A204.1 (cell line): ENCODE measurements around the gene KIAA0753.
A peak's percentile ranks its signal among the peaks of the same experiment; 100 is the strongest.
"Not testable (repeated sequence)": the region's sequence is repeated elsewhere in the genome, so short reads cannot be mapped to it uniquely, and the experiment has no call there.

Experiments used
- FAIRE-seq: peaks from 2 replicates; lab custom pipeline; 2012; peaks lifted over from hg19 to GRCh38; lab: Jason Lieb, UNC

The KIAA0753 gene

DNA sequence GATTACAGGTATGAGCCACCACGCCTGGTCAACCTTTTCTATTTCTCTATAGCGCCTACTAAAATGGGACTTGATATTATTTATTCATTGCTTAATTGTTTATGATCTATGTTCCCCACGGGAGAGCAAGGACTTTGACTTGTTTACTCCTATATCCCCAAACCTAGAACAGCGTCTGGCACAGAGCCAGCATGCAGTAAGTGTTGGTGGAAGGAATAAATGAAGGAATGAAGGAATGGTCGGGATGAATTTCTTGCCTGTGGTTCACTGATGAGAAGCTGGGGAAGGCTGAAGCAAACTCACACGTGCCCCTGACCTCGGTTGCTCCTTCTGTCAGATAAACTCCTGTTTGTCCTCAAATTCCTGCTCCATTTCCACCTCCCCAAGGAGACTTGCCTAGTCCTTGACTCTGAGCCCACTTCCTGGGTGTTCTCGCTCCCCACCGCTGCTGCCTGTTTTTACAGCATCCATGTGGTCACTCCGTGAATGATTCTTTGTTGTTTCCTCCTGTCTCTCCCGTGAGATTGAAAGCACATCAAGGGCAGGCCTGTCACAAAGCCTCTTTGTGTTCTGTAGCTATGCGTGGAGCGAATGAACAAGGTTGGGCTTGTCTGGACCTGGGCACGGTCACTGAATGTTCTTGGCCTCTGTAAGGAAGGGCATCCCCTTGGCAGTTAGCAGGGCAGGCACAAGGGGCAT lies 28.4 kb upstream of the KIAA0753 start:
- no peak for FAIRE-seq

DNA sequence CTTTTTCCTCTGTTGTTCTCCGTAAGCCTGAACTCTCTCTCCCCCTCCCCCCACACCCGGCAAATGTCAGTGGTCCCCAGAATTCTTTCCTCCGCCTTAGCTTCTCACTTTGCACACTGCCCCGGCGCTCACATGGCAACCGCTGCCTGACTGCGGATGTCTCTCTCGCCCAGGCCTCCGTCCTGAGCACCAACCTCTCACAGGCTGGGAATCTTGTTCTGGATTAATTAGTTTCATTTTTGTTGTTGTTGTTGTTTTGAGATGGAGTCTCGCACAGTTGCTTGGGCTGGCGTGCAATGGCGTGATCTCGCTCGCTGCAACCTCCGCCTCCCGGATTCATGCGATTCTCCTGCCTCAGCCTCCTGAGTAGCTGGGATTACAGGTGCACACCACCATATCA lies 27.7 kb upstream of the KIAA0753 start:
- FAIRE-seq = no peak

DNA sequence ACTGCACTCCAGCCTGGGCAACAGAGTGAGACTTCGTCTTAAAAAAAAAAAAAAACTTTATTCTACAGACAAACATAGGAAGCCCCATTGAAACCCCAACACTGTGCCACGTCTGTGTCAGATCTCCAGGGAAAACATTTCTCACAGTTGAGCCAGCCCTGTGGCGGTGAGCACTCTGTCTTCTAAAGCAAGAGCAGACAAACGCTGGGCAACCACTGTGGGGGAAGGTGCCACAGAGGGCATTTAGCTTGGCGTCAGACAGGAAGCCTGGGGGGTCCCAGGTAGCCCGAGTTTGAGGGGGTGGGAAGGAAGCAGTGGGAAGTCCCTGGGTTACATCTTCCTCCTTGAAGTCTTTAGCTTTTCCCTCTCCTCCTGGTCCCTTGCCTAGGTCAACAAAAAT lies 27.0 kb upstream of the KIAA0753 start:
- no peak for FAIRE-seq

DNA sequence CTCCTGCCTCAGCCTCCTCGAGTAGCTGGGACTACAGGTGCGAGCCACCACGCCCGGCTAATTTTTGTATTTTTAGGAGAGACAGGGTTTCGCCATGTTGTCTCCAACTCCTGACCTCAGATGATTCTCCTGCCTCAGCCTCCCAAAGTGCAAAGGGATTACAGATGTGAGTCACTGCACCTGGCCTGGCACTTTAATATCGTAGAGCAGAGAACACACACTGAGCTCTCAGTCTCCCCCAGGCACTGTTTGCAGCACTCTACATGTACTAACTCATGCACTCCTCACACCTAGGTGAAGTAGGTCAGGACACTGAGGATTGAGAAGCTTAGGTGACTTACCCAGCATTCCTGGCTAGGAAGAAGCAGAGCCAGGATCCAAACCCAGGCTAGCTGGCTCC lies 26.0 kb upstream of the KIAA0753 start:
- FAIRE-seq = no peak

DNA sequence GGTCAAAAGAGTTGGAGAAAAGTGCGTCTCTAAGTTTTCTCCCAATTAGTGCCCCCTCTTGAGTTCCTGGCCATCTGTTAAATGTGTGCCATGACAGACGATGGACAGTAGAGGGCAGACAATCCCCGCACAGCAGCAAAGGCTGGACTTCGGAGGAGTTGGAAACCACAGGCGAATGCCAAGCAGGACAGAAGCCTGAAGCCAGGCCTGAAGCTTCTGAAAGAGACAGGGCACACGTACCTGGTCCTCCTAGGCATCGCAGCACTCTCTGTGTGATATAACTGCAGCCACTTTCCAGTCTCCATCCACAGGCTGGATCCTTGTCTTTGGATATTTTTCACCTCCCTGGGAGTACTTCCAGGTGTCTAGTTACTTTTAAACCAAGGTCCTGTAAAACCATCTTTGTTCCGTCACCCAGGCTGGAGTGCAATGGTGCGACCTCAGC lies 25.6 kb upstream of the KIAA0753 start:
- FAIRE-seq = no peak

DNA sequence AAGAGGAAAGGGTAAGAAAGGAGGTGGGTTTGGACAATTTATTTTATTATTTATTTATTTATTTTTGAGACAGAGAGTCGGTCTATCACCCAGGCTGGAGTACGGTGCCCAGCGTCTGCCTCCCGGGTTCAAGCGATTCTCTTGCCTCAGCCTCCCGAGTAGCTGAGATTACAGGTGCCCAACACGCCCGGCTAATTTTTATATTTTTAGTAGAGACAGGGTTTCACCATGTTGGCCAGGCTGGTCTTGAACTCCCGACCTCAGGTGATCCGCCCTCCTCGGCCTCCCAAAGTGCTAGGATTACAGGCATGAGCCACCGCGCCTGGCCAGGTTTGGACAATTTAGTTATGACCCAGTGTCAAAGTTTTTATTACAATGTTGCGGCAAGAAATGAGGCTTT lies 22.7 kb upstream of the KIAA0753 start:
- not testable (repeated sequence) for FAIRE-seq

DNA sequence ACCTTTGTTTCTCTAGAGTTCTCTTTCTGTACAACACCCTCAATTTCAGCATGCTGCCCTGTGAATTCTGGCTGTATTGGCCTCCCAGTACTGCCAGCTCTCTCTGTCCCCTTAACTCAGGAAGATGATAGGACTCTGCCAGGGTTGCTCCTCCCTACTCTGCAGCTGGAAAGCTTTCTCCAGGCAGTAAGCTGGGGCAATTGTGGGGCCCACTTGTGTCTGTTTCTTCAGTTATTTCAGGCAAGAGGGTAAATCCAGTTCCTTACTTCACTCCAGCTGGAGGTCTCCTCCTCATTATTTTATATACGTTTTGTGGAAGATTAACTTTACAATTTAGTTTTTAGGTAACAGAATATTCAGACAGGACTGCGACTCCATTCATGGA lies 20.9 kb upstream of the KIAA0753 start:
- FAIRE-seq = no peak

DNA sequence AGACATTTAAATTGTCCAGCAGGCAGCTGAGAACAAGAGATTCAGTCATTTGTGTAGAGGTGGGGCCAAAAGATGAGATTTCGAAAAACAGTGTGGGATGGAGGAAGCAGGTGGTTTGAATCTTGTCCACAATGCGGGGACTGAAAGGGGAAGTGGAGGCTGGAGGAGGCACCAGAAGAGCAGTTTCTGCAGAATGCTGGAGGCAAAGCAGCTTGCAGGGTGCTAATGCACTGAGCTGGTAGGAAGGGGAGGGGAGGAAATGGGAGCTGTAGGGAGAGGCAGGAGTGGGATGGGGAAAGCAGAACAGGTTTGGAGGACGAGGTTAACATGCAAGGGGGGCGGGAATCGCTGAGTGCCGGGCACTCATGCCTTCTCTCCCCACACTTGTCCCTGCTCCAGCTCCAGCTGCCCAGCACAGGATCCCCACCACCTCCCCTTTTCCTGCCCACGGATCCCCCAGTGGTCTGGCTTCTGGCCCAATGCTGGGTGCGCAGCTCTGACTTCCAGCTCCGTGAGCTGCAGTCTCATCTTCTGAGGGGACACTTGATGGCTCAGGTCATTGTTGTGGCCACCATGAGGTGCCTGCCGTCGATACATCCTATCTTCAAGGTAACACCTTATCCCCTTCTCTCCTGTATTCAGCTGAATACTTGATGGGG lies 20.4 kb upstream of the KIAA0753 start:
- FAIRE-seq = no peak

DNA sequence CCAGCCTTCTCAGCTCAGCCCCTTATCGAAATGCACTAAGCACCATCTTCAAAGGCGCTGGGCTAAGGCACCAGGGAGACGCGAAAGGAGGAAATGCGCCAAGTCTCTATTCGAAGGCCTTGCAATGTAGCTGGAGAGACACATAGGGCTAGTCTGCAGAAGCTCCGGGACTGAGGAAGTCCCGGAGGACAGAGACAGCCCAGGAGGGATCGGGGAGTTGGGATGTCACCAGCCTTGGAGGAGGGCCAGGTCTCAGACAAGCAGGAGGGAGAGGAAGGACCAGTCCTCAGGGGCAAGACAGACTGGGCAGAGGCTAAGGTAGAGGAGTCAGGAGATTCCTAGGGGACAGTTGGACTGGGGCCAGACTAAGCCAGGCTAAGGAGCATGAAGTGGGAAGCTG lies 19.6 kb upstream of the KIAA0753 start:
- no peak for FAIRE-seq

DNA sequence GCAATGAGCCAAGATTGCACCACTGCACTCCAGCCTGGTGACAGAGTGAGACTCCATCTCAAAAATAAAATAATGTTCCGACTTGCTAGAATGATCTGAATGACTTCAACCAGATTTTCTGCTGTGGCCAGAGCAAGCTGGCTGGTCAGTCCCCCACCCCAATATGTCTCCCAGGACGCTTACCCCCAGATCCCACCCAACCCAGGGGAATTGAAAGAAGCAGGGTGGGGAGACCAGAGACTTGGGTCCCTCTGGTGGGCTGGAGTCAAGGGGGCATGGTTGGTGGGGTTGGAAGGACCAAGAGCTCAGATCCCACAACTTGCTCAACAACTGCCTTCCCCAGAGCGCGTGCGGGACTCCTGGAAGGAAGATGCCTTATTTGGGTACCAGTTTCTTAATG lies 17.9 kb upstream of the KIAA0753 start:
- not testable (repeated sequence) for FAIRE-seq

DNA sequence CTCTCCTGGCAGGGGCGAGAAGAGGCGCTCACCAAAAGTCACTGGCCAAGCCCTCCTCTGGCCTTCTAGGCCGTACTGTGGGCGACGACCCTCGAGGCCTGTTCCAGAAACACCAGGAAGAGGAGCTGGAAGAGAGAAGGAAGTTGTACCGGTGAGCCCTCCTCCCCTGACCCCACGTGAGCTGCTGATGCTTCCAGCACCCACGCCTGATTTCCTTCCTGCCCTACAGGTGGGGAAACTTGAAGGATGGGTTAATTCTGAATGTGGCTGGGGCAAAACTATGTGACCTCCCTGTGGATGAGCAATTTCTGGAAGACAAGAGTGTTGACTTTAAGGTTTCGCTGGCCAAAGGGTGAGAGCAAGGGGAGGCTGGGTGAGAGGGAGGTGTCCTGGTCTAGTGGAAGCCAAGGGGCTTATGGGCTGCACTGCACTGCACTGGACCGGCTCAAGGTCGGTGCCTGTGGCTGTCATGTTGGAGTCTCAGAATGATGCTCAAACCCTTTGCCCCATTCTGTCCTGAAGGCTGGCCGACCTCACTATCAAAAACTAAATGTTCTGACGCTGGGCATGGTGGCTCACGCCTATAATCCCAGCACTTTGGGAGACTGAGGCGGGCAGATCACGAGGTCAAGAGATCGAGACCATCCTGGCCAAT lies 17.2 kb upstream of the KIAA0753 start:
- no peak for FAIRE-seq

DNA sequence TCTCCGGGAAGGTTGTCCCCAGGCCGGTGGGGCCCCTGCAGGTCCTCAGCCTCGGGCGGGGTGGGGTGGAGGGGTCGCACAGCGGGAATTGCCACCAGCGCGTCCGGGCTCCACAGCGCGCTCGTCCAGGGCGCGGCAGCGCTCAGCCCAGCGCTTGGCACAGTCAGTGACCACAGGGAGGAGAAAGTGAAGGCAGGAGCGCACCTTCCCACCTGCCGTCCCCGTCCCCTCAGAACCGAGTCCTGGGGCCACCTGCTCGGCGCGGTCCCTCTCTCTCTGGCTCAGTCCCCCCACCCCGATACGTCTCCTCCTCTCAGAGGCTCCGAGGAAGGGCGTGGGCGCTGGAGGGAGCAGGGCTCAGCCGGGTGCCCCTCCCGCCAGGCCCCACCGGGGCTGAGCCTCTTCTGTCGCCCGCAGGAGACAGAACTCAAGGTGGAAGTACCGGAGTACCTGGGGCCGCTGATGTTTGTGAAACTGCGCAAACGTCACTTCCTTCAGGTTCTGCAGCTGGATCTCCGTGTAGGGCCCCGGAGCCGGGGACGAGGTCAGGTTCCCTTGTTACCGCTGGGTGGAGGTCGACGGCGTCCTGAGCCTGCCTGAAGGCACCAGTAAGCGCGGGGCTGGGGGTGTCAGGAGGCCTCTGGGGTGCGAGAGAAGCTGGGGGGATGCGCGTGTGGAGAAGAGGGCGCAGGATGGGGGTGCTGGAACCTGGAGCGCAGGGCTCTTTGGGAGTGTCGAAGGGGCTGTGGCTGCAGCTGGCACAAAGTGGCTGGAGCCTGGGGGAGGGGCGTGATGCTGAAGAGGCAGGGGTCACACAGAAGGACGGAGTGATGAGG lies 16.5 kb upstream of the KIAA0753 start:
- not testable (repeated sequence) for FAIRE-seq

DNA sequence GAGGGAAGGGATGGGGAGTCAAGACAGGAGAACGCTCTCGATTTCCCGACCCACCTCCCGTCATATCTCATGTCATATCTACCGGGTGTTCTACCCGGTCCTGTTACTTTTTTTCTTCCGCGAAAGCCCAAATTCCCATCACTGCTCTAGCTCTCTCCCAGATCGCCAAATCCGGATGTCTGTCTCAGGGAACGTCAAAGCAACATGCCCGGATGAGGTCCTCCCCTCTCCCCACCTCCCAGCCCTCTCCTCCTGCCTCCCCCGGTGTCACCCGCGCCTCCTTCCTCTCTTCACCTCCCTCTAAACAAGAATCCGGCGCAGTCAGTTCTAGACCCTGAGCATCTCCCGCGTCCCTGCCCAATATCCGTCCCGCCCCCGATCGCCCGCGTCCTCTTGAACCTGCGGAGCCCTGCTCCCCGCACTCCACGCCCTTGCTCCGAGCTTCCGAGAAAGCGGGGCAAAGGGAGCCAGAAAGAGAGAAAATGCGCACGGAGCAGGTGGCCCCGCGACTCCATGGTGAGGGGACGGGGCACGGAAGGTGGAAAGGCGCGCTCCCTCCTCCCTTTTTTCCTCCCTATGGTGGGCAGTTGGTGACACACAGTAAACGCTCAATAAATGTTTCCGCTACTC lies 15.3 kb upstream of the KIAA0753 start:
- FAIRE-seq = not testable (repeated sequence)

DNA sequence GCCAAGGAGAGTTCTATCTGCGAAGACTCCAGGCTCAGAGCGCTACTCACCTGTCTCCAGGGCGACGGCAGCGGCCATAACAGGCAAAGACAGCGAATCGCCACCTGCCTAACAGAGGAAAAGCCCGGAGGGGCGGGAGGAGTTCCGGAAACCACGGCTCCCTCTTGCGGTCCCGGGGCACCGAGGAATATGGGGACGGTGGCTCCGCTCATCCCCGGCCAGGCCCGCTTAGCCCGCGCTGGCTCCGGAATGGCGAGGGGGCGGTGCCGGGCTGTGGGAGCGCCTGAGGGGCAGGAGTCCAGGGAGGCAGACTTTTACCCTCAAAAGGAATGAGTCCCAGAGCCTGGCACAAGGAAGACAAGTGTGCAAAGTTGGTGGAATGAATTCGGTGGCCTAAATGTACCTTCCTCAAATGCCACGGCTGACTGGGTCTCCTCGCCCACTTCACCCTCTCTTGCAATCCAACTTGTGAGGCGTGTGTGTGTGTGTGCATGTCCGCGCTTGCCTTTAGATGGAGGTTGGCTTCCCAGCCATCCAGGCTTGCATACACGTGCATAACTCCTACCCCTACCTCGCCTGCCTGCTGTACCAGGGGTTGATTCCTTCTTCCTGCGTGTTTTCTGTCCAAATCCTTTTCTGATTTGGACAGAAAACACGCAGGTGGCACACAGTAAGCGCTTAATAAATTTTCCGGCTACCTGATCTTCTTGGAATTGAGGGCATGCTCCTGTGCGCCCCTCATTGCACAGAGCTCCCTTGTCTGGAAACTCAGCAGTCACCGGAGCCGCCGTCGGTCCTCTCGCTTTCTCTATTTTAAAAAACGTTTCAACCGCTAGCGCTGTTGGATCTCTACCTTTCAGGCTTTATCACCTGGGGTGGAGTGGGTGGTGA lies 14.6 kb upstream of the KIAA0753 start:
- no peak for FAIRE-seq

DNA sequence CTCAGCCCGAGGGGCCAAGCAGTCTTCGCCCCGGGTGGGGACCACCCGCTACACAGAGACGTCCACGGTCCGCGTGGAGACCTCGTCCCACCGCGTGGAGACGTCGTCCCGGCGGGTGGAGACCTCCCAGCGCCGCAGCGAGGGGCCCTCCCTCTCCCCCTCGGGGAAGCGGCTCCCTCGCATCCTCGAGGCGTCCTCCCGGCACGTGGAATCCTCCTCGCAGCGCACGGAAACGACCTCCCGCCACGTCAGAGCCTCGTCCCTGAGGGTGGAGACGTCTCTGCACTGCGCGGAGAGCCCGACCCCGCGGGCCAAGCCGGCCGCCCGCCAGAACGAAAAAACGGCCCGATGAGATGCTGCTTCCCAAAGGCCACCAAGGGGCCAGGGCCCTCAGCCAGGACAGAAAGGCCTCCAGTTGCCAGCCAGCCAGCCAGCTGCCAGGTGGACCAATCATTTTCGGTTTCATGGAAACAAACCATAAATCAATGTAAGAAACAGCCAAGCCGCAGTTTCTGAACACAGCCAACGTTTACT lies 11.5 kb upstream of the KIAA0753 start:
- FAIRE-seq = no peak

DNA sequence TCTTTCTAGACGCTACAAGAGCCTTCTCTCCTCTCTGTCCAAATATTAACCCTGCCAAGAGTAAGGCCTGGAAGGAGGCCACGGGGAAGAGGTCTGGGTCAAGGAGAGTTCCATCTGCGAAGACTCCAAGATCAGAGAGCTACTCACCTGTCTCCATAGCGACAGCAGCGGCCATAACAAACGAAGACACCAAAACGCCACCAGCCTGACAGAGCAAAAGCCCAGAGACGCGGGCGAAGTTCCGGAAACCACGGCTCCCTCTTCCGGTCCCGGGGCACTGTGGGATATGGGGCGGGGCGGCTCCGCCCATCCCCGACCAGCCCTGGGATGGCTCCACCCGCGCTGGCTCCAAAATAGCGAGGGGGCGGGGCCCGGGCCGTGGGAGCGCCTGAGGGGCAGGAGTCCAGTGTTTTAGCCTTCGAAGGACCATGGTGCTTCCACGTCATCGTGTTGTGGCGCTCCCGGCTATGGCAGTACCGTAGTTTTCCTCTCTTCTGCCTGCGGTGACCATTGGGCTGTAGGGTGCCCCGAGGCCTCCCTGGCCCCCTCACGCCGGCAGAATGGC lies 10.9 kb upstream of the KIAA0753 start, which contains the start of the genes C17orf100 and MED31:
TSS of gene C17orf100 (plus strand) at position 409 of the 565 bp plus-strand sequence. CDS start at position 561, 152 bp downstream.
TSS of gene MED31 (minus strand) at position 252 of the 565 bp plus-strand sequence. CDS start at position 175, 77 bp downstream.
- FAIRE-seq = peak; percentile 82

DNA sequence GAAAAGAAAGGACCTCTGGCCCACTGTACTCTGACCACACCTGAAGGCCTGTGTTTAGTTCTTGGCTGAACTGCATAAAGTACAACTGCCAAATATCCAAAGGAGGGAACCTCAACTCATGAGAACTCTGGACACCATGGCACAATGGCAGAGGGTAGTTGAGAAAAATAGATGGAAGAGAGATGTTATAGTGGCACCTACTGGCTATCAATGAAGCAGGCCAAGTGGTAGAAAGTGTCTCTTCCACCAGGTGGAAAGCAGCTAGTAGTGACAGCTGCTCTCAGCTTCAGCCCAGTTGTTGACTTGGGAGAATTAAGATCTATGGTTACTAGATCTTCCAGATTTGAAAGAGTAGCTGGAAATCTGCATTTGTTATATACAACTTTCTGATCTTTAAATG lies 7.7 kb upstream of the KIAA0753 start:
- no peak for FAIRE-seq

DNA sequence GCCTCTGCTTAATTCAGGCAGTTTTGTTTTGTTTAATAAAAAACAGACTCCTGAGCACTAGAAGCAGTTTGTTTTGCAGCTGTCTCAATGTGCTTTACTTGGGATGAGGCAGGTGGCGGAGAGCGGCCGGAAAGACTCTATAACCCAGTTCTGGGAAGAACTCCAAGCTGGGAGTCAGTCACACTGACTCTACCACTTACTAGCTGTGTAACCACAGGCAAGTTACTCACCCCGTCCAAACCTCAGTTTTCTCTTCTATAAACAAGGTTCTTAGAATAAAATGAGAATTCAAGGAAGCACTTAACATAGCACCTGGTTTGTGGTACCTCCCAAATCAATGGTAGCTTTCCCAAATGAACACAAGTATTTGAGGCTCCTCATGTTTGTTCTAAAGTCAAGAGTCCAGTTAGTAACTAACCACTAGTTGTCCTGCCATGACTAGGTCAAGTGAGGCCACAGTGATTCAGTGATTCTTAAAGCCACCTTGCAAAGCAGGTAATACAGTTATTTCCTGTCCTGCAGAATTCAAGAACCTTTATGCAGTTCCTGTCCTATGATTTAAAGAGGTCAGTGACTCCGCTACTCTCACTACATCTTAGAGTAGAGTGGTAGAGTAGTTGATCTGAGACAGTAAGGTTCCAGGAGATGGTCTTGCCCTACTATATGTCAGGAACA lies 3.1 kb upstream of the KIAA0753 start:
- FAIRE-seq = no peak

DNA sequence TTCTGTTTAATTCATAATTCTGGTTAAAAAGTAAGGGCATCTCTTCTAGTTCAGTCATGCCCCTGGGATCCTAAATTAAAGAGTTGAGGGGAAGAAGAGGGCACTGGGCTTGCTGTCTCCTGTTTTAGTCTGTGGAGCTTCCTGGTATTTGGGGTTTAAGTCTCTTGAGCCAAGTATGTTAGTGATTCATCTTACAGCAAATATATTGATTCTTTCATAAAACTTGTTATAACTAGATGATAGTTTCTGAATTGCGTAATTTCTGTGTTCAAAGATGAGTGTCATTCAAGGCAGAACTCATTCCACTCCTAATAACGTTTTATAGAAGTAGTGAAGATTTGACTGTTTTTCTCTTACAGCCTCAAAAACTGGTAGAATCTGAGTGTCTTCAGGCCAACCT lies 2.1 kb upstream of the KIAA0753 start:
- no peak for FAIRE-seq
